Mesothelial cell of epicardium (in vitro differentiated cells): ENCODE data around the gene LMBR1. TPM values are rescaled to one million over a fixed set of nuclear protein-coding genes. Genes with fewer than 3 reads are reported as not detected.

Source experiments
- DNase-seq, 2 experiments: peaks; one replicate each; pipeline ENCODE4 v3.0.0; 2021; ENCODE audit warnings: low spot score in 2 of 2; ENCODE audit not compliant: unreplicated experiment in 2 of 2
- H3K27ac Mint-ChIP-seq: 2 replicates; pipeline ENCODE4 v1.8.0; 2021; ENCODE audit warnings: mixed read lengths
- H3K27me3 Mint-ChIP-seq: 2 replicates; pipeline ENCODE4 v1.8.0; 2021; ENCODE audit warnings: low read depth, mixed read lengths
- H3K36me3 Mint-ChIP-seq: 2 replicates; pipeline ENCODE4 v1.8.0; 2021; ENCODE audit warnings: mixed read lengths
- H3K4me1 Mint-ChIP-seq: 2 replicates; pipeline ENCODE4 v1.8.0; 2021; ENCODE audit warnings: mixed read lengths
- H3K4me3 Mint-ChIP-seq: 2 replicates; pipeline ENCODE4 v1.8.0; 2021; ENCODE audit warnings: mild to moderate bottlenecking, moderate library complexity, mixed read lengths
- H3K9me3 Mint-ChIP-seq: 2 replicates; pipeline ENCODE4 v1.8.0; 2021; ENCODE audit warnings: mixed read lengths
- total RNA-seq: library from RNA; stranded (reverse); gene quantifications from 3 replicates; pipeline ENCODE4 v1.2.1, GENCODE V29; 2021
- TF ChIP-seq, protein P1 (sequence below): fragments of 200-600 bp; sonication (generic); IDR thresholded peaks from one replicate; pipeline ENCODE4 v1.5.0; 2021; ENCODE audit warnings: antibody characterized with exemption; ENCODE audit not compliant: unreplicated experiment

The LMBR1 gene
- total RNA-seq, 1 donor from 2014 or later: 69.3 TPM

DNA sequence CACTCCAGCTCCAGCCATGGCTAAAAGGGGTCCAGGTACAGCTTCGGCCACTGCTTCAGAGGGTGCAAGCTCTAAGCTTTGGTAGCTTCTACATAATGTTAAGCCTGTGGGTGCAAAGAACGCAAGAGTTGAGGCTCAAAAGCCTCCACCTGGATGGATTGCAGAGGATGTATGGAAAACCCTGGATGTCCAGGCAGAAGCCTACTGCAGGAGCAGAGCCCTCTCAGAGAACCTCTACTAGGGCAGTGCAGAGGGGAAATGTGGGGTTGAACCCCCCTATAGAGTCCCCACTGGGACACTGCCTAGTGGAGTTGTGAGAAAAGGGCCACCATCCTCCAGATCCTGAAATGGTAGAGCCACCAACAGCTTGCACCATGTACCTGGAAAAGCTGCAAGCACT, 263.1 kb downstream of the LMBR1 start:
- H3K4me1 Mint-ChIP-seq: no peaks in the 10 kb centered on the region
- peaks cover 23% of the 10 kb centered on the region for H3K9me3 Mint-ChIP-seq
- H3K27me3 Mint-ChIP-seq: no peaks in the 10 kb centered on the region
- TF ChIP-seq, protein P1, sequence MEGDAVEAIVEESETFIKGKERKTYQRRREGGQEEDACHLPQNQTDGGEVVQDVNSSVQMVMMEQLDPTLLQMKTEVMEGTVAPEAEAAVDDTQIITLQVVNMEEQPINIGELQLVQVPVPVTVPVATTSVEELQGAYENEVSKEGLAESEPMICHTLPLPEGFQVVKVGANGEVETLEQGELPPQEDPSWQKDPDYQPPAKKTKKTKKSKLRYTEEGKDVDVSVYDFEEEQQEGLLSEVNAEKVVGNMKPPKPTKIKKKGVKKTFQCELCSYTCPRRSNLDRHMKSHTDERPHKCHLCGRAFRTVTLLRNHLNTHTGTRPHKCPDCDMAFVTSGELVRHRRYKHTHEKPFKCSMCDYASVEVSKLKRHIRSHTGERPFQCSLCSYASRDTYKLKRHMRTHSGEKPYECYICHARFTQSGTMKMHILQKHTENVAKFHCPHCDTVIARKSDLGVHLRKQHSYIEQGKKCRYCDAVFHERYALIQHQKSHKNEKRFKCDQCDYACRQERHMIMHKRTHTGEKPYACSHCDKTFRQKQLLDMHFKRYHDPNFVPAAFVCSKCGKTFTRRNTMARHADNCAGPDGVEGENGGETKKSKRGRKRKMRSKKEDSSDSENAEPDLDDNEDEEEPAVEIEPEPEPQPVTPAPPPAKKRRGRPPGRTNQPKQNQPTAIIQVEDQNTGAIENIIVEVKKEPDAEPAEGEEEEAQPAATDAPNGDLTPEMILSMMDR: no peak
- H3K27ac Mint-ChIP-seq: no peak overlapping the region
- no peak overlapping the region for H3K4me3 Mint-ChIP-seq
- no peaks in the 10 kb centered on the region for H3K36me3 Mint-ChIP-seq
- no peak for DNase-seq

DNA sequence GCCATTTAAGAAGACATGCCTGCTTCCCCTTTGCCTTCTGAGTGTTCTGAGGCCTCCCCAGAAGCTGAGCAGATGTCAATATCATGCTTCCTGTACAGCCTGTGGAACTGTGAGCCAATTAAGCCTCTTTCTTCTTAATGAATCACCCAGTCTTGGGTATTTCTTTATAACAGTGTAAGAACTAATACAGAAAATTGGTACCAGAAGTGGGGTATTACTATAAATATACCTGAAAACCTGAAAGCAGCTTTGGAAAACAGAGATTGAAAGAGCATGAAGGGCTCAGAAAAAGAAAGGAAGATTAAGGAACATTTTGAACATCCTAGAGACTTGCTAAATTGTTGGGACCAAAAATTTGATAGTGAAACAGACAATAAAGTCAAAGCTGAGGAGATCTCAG, 264.4 kb downstream of the LMBR1 start:
- H3K4me1 Mint-ChIP-seq: no peaks in the 10 kb centered on the region
- no peak for DNase-seq
- H3K9me3 Mint-ChIP-seq: peaks cover 28% of the 10 kb centered on the region
- no peak overlapping the region for H3K4me3 Mint-ChIP-seq
- no peaks in the 10 kb centered on the region for H3K27me3 Mint-ChIP-seq
- no peak overlapping the region for H3K27ac Mint-ChIP-seq
- TF ChIP-seq, protein P1: no peak
- no peaks in the 10 kb centered on the region for H3K36me3 Mint-ChIP-seq

Other genes with a start within 250 kb of the LMBR1 start
- 27.0 to 29.3 TPM (median 29.1 TPM) in 3 replicates for gene NOM1, start 56.5 kb upstream of the LMBR1 start, total RNA-seq
- not detected in 3 replicates for gene MNX1, start 117.5 kb upstream of the LMBR1 start, total RNA-seq
- gene UBE3C, start 245.7 kb upstream of the LMBR1 start, total RNA-seq: 56.4 to 58.8 TPM (median 57.1 TPM) in 3 replicates